Natural killer cell (primary cell): ENCODE results near the gene TMEM259. TPM values are rescaled to one million over a fixed set of nuclear protein-coding genes. Genes with fewer than 3 reads are reported as not detected.

Experiments
- ATAC-seq, 3 donors: fragments of 150-1000 bp in 2 of 3; fragments of 200-7000 bp in 1 of 3; cut with Tn5 transposase; 1 replicate in 1 of 3; 2 replicates in 2 of 3; pipeline ENCODE4 v1.10.0; 2021; ENCODE audit warnings: mild to moderate bottlenecking in 2 of 3, moderate library complexity in 2 of 3
- DNase-seq, 2 donors: peaks; one replicate each; pipeline versions ENCODE4 v3.0.0 to v3.0.0-alpha.2; 2013 to 2021; ENCODE audit warnings: mixed read lengths in 1 of 2
- H3K27ac ChIP-seq: one replicate; pipeline ENCODE4 v1.5.1; 2013; ENCODE audit warnings: mild to moderate bottlenecking, low read length
- H3K27me3 ChIP-seq: one replicate; pipeline ENCODE4 v1.6.1; 2013; ENCODE audit warnings: low read length; ENCODE audit not compliant: control insufficient read depth, insufficient read depth
- H3K36me3 ChIP-seq: one replicate; pipeline ENCODE4 v1.6.1; 2013; ENCODE audit warnings: low read length; ENCODE audit not compliant: control insufficient read depth, insufficient read depth
- H3K4me1 ChIP-seq: one replicate; pipeline ENCODE4 v1.6.1; 2013; ENCODE audit warnings: low read length; ENCODE audit not compliant: control insufficient read depth, insufficient read depth
- H3K4me3 ChIP-seq: one replicate; pipeline ENCODE4 v1.5.1; 2013; ENCODE audit warnings: low read length
- H3K9me3 ChIP-seq: one replicate; pipeline ENCODE4 v1.6.1; 2013; ENCODE audit warnings: low read length; ENCODE audit not compliant: control insufficient read depth, insufficient read depth
- H3K27ac Mint-ChIP-seq, 2 donors: one replicate each; pipeline ENCODE4 v1.8.0; 2022; ENCODE audit warnings: mild to moderate bottlenecking in 2 of 2, mixed read lengths in 2 of 2, moderate library complexity in 1 of 2
- H3K27me3 Mint-ChIP-seq, 2 donors: one replicate each; pipeline ENCODE4 v1.8.0; 2022; ENCODE audit warnings: low read depth in 2 of 2, mixed read lengths in 2 of 2
- H3K36me3 Mint-ChIP-seq: one replicate; pipeline ENCODE4 v1.8.0; 2022; ENCODE audit warnings: mixed read lengths
- H3K4me1 Mint-ChIP-seq, 2 donors: one replicate each; pipeline ENCODE4 v1.8.0; 2022; ENCODE audit warnings: mixed read lengths in 2 of 2
- H3K4me3 Mint-ChIP-seq: one replicate; pipeline ENCODE4 v1.8.0; 2022; ENCODE audit warnings: mild to moderate bottlenecking, moderate library complexity, mixed read lengths
- H3K9me3 Mint-ChIP-seq, 2 donors: one replicate each; pipeline ENCODE4 v1.8.0; 2022; ENCODE audit warnings: mixed read lengths in 2 of 2
- CTCF ChIP-seq: fragments of 200-600 bp; IDR thresholded peaks from one replicate; pipeline ENCODE4 v1.8.0; 2022; ENCODE audit warnings: antibody characterized with exemption
- WGBS: methylation state at CpG from one replicate; pipeline ENCODE4 v1.1.7; 2013; ENCODE audit warnings: missing lambda C conversion rate; ENCODE audit not compliant: insufficient coverage; 5-methylcytosine and 5-hydroxymethylcytosine counted together
- intact Hi-C: fragments of 100-400 bp; cut with micrococcal nuclease; formaldehyde crosslinking; loops from one replicate; pipeline ENCODE4 v1.14.2; 2022
- total RNA-seq, 4 donors: library from RNA; stranded (reverse); fragments of 120-200 nt in 1 of 4; gene quantifications; one replicate each; pipeline versions ENCODE4 v1.2.3 to v1.2.4, GENCODE V29; 2013 to 2022

TMEM259 gene
- total RNA-seq, 3 donors from 2014 or later (not counting 1 experiment from before 2014, with no cell fraction given): 310 to 354 (median 317) TPM

GRCh38 chr19:1039646-1040475, 18.9 kb upstream of the TMEM259 start, which contains the start of gene ABCA7:
ABCA7 (plus strand) TSS chr19:1040107; CDS start chr19:1041362, 1,255 bp downstream.
- H3K9me3 ChIP-seq: no peaks in the 10 kb centered on the region
- peak within 1 kb of the TSS; percentile 34 for H3K27ac ChIP-seq
- TF ChIP-seq CTCF: no peak
- ATAC-seq (peak; percentile 95 to 98 (median 96)), DNase-seq (peak; percentile 99)
- no peaks in the 10 kb centered on the region for H3K36me3 Mint-ChIP-seq
- peaks cover 65% of the 10 kb centered on the region for H3K4me1 ChIP-seq
- intact Hi-C loops: loop anchor here (2.0 kb wide), 1 partner anchor 19 kb away; the partner anchor contains the start of genes RNU6-2 and TMEM259
- peaks cover 43% of the 10 kb centered on the region for H3K36me3 ChIP-seq
- peaks cover 39 to 53% of the 10 kb centered on the region in 2 donors for H3K4me1 Mint-ChIP-seq
- no peaks in the 10 kb centered on the region for H3K27me3 Mint-ChIP-seq
- peak within 1 kb of the TSS; percentile 98 for H3K4me3 Mint-ChIP-seq
- peak within 1 kb of the TSS; percentile 85 to 92 for H3K27ac Mint-ChIP-seq
- no peaks in the 10 kb centered on the region for H3K27me3 ChIP-seq
- H3K4me3 ChIP-seq: peak within 1 kb of the TSS; percentile 83
- no peaks in the 10 kb centered on the region for H3K9me3 Mint-ChIP-seq
- 3% methylated on average over 56 of the region's 56 CpGs for WGBS

GRCh38 chr19:1038978-1039645, 18.2 kb upstream of the TMEM259 start:
- H3K4me1 Mint-ChIP-seq: peaks cover 39 to 53% of the 10 kb centered on the region in 2 donors
- ATAC-seq: no peak
- H3K36me3 Mint-ChIP-seq: no peaks in the 10 kb centered on the region
- H3K4me3 Mint-ChIP-seq: peak overlapping the region; percentile 98
- H3K27me3 Mint-ChIP-seq: no peaks in the 10 kb centered on the region
- TF ChIP-seq CTCF: no peak
- Histone ChIP-seq H3K27ac (peak overlapping the region; percentile 66), H3K27me3 (no peaks in the 10 kb centered on the region), H3K36me3 (peaks cover 39% of the 10 kb centered on the region), H3K9me3 (no peaks in the 10 kb centered on the region), H3K4me1 (peaks cover 65% of the 10 kb centered on the region), H3K4me3 (peak overlapping the region; percentile 83)
- WGBS: 72% methylated on average over 22 of the region's 22 CpGs
- intact Hi-C loops: no loop called here
- peak overlapping the region; percentile 85 to 92 for H3K27ac Mint-ChIP-seq
- peak in 1 of 2 donors; percentile 50 for DNase-seq
- no peaks in the 10 kb centered on the region for H3K9me3 Mint-ChIP-seq

DNA sequence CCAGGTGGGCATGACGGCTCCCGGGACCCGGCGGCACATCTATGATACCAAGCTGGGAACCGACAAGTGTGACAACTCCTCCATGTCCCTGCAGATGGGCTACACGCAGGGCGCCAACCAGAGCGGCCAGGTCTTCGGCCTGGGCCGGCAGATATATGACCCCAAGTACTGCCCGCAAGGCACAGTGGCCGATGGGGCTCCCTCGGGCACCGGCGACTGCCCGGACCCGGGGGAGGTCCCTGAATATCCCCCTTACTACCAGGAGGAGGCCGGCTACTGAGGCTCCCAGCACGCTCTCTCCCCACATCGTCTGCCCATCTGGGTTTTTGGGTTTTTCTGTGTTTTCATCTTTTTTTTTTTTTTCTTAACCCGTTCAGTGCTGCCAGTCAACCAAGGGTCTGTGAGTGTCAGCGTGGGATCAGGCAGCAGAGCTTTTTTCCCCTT, 16.7 kb upstream of the TMEM259 start:
- TF ChIP-seq CTCF: no peak
- Mint-ChIP-seq H3K9me3 (no peaks in the 10 kb centered on the region), H3K4me3 (peak overlapping the region; percentile 67), H3K27ac (peak overlapping the region; percentile 85 to 92), H3K27me3 (no peaks in the 10 kb centered on the region), H3K36me3 (no peaks in the 10 kb centered on the region), H3K4me1 (peaks cover 39 to 53% of the 10 kb centered on the region in 2 donors)
- H3K36me3 ChIP-seq: peaks cover 40% of the 10 kb centered on the region
- intact Hi-C loops: no loop called here
- no peaks in the 10 kb centered on the region for H3K9me3 ChIP-seq
- H3K4me1 ChIP-seq: peaks cover 65% of the 10 kb centered on the region
- DNase-seq: peak in 1 of 2 donors; percentile 40
- no peaks in the 10 kb centered on the region for H3K27me3 ChIP-seq
- H3K27ac ChIP-seq: peak overlapping the region; percentile 66
- no peak overlapping the region for H3K4me3 ChIP-seq
- ATAC-seq: no peak
- WGBS: 40% methylated on average over 22 of the region's 22 CpGs
